K562 (cell line): ENCODE results near the gene TMEM138. TPM values are rescaled to one million over a fixed set of nuclear protein-coding genes. Genes with fewer than 3 reads are reported as not detected.

Experiments
- DMBX1 ChIP-seq: fragments of 250-450 bp; sonication (Bioruptor Pico); IDR thresholded peaks from 2 replicates; pipeline ENCODE4 v1.8.0; 2022; ENCODE audit warnings: inconsistent platforms, mild to moderate bottlenecking, moderate library complexity, borderline replicate concordance
- E4F1 ChIP-seq: fragments of 250-450 bp; sonication (Bioruptor Pico); IDR thresholded peaks from 2 replicates; pipeline ENCODE4 v1.5.0; 2021; ENCODE audit warnings: mild to moderate bottlenecking, borderline replicate concordance
- ESRRA ChIP-seq: fragments of 450-650 bp; IDR thresholded peaks from 2 replicates; pipeline ENCODE4 v1.6.1; 2014; ENCODE audit warnings: low read depth, mild to moderate bottlenecking, moderate library complexity, borderline replicate concordance
- ESRRB ChIP-seq: fragments of 250-450 bp; sonication (Bioruptor Pico); IDR thresholded peaks from 2 replicates; pipeline ENCODE4 v1.5.0; 2020; ENCODE audit warnings: mild to moderate bottlenecking, moderate library complexity, borderline replicate concordance
- GTF2F1 ChIP-seq: IDR thresholded peaks from 2 replicates; pipeline ENCODE4 v1.6.1; 2011; ENCODE audit warnings: low read depth, low read length, improper control_type of control experiment
- JUN ChIP-seq, 2 experiments: sonication (generic) in 1 of 2; formaldehyde crosslinking in 1 of 2; IDR thresholded peaks; 2 replicates each; pipeline versions ENCODE4 v1.6.1 to v1.8.0; 2012 to 2022; ENCODE audit warnings: borderline replicate concordance in 2 of 2, mild to moderate bottlenecking in 2 of 2, improper control_type of control experiment in 1 of 2, low read depth in 1 of 2, low read length in 1 of 2, missing genetic modification reagents in 1 of 2
- NBN ChIP-seq: fragments of 450-650 bp; IDR thresholded peaks from 2 replicates; pipeline ENCODE4 v1.6.1; 2016; ENCODE audit warnings: low read depth, mild to moderate bottlenecking
- RBM15 ChIP-seq: fragments of 200-400 bp; formaldehyde crosslinking; IDR thresholded peaks from 2 replicates; pipeline ENCODE4 v1.6.1; 2018; ENCODE audit warnings: mild to moderate bottlenecking, low read length, moderate library complexity; ENCODE audit not compliant: insufficient read depth
- SMARCA4 ChIP-seq: fragments of 450-650 bp; IDR thresholded peaks from 2 replicates; pipeline ENCODE4 v1.6.1; 2016
- SMARCB1 ChIP-seq: IDR thresholded peaks from 2 replicates; pipeline ENCODE4 v1.6.1; 2011; ENCODE audit warnings: improper control_type of control experiment, low read depth; ENCODE audit not compliant: insufficient read length
- TCF3 ChIP-seq: sonication (generic); formaldehyde crosslinking; IDR thresholded peaks from 2 replicates; pipeline ENCODE4 v1.4.0; 2020; ENCODE audit warnings: mild to moderate bottlenecking, missing genetic modification reagents
- XRCC3 ChIP-seq: fragments of 450-650 bp; IDR thresholded peaks from 2 replicates; pipeline ENCODE4 v1.6.1; 2017; ENCODE audit warnings: mild to moderate bottlenecking, moderate library complexity
- ZBTB26 ChIP-seq: fragments of 450-650 bp; formaldehyde crosslinking; IDR thresholded peaks from 2 replicates; pipeline ENCODE4 v1.4.0; 2022; ENCODE audit warnings: missing genetic modification characterization
- polyA plus RNA-seq, 8 experiments: library from polyadenylated mRNA; depleted of rRNA in 4 of 8; stranded (reverse) in 5 of 8; unstranded in 3 of 8; fragments of >200 nt; fragmentation: Nextera tagmentation in 2 of 8; fragmentation: Illumina TruSeq in 1 of 8; extraction: Ambion mirVana in 2 of 8; extraction: Trizol in 1 of 8; gene quantifications; 2 replicates each; pipeline versions ENCODE4 v1.2.1 to v1.2.3, GENCODE V29; 2011 to 2014; ENCODE audit warnings: inconsistent platforms in 1 of 8, missing spikeins in 1 of 8
- total RNA-seq, 7 experiments: library from RNA; depleted of rRNA in 6 of 7; stranded (reverse); fragments of >200 nt in 6 of 7; fragmentation: Illumina TruSeq in 2 of 7; extraction: Trizol in 2 of 7; gene quantifications; 2 replicates each; pipeline versions ENCODE4 v1.2.1 to v1.2.3, GENCODE V29; 2011 to 2021; ENCODE audit warnings: low replicate concordance in 1 of 7
- TF ChIP-seq, protein P1 (sequence below): fragments of 450-650 bp; IDR thresholded peaks from 2 replicates; pipeline ENCODE4 v1.6.1; 2016; ENCODE audit warnings: antibody characterized with exemption
- TF ChIP-seq, protein P2 (sequence below): fragments of 250-450 bp; sonication (Bioruptor Pico); IDR thresholded peaks from 2 replicates; pipeline ENCODE4 v1.9.0; 2021; ENCODE audit warnings: mild to moderate bottlenecking, inconsistent platforms
- TF ChIP-seq, protein P3 (sequence below): fragments of 450-650 bp; formaldehyde crosslinking; IDR thresholded peaks from 2 replicates; pipeline ENCODE4 v1.4.0; 2022; ENCODE audit warnings: missing genetic modification characterization

The TMEM138 gene
- total and polyA plus RNA-seq, 9 of the 15 experiments (the other 6 are each of a cell fraction or from before 2014, with no cell fraction given): 23.2 to 168 (median 63.1) TPM

GRCh38 chr11:61361741-61362541 lies at the start of gene TMEM138, which contains the start of gene CYB561A3 (continued):
- TF ChIP-seq ZBTB26 (CRISPR knock-in tag): peak; percentile 82
- TF ChIP-seq E4F1 (CRISPR knock-in tag): no peak
- no peak for TF ChIP-seq XRCC3
- TF ChIP-seq SMARCA4: no peak
- peak; percentile 43 for TF ChIP-seq TCF3 (CRISPR knock-in tag)
- TF ChIP-seq, protein P1, sequence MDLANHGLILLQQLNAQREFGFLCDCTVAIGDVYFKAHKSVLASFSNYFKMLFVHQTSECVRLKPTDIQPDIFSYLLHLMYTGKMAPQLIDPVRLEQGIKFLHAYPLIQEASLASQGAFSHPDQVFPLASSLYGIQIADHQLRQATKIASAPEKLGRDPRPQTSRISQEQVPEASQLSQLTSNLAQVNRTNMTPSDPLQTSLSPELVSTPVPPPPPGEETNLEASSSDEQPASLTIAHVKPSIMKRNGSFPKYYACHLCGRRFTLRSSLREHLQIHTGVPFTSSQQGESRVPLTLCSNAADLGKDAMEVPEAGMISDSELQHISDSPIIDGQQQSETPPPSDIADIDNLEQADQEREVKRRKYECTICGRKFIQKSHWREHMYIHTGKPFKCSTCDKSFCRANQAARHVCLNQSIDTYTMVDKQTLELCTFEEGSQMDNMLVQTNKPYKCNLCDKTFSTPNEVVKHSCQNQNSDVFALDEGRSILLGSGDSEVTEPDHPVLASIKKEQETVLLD: 0 out of 2 replicates have a peak, but pooled peaks have one; percentile 7
- TF ChIP-seq ESRRB (CRISPR knock-in tag): no peak
- peak; percentile 55; the same call in 1 of the 2 replicates for TF ChIP-seq GTF2F1
- no peak for TF ChIP-seq JUN (IDR thresholded peaks at IDR 0.05; ENCODE audit: borderline replicate concordance, low read depth, low read length)
- TF ChIP-seq JUN (CRISPR knock-in tag; IDR thresholded peaks at IDR 0.05; ENCODE audit: borderline replicate concordance): no peak
- peak; percentile 61; the same call in 1 of the 2 replicates for TF ChIP-seq NBN
- TF ChIP-seq RBM15: no peak
- peak; percentile 43; the same call in 1 of the 2 replicates for TF ChIP-seq DMBX1 (CRISPR knock-in tag)
- no peak for TF ChIP-seq SMARCB1
- TF ChIP-seq, protein P2, sequence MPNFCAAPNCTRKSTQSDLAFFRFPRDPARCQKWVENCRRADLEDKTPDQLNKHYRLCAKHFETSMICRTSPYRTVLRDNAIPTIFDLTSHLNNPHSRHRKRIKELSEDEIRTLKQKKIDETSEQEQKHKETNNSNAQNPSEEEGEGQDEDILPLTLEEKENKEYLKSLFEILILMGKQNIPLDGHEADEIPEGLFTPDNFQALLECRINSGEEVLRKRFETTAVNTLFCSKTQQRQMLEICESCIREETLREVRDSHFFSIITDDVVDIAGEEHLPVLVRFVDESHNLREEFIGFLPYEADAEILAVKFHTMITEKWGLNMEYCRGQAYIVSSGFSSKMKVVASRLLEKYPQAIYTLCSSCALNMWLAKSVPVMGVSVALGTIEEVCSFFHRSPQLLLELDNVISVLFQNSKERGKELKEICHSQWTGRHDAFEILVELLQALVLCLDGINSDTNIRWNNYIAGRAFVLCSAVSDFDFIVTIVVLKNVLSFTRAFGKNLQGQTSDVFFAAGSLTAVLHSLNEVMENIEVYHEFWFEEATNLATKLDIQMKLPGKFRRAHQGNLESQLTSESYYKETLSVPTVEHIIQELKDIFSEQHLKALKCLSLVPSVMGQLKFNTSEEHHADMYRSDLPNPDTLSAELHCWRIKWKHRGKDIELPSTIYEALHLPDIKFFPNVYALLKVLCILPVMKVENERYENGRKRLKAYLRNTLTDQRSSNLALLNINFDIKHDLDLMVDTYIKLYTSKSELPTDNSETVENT (CRISPR knock-in tag): no peak
- TF ChIP-seq, protein P3, sequence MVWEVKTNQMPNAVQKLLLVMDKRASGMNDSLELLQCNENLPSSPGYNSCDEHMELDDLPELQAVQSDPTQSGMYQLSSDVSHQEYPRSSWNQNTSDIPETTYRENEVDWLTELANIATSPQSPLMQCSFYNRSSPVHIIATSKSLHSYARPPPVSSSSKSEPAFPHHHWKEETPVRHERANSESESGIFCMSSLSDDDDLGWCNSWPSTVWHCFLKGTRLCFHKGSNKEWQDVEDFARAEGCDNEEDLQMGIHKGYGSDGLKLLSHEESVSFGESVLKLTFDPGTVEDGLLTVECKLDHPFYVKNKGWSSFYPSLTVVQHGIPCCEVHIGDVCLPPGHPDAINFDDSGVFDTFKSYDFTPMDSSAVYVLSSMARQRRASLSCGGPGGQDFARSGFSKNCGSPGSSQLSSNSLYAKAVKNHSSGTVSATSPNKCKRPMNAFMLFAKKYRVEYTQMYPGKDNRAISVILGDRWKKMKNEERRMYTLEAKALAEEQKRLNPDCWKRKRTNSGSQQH (CRISPR knock-in tag): 0 out of 2 replicates have a peak, but pooled peaks have one; percentile 46
- peak; percentile 53; the same call in 1 of the 2 replicates for TF ChIP-seq ESRRA
